ENCODE measurements around the gene WSB2.
"Not testable (repeated sequence)": the region's sequence is repeated elsewhere in the genome, so short reads cannot be mapped to it uniquely, and the experiment has no call there.

WSB2 gene

DNA sequence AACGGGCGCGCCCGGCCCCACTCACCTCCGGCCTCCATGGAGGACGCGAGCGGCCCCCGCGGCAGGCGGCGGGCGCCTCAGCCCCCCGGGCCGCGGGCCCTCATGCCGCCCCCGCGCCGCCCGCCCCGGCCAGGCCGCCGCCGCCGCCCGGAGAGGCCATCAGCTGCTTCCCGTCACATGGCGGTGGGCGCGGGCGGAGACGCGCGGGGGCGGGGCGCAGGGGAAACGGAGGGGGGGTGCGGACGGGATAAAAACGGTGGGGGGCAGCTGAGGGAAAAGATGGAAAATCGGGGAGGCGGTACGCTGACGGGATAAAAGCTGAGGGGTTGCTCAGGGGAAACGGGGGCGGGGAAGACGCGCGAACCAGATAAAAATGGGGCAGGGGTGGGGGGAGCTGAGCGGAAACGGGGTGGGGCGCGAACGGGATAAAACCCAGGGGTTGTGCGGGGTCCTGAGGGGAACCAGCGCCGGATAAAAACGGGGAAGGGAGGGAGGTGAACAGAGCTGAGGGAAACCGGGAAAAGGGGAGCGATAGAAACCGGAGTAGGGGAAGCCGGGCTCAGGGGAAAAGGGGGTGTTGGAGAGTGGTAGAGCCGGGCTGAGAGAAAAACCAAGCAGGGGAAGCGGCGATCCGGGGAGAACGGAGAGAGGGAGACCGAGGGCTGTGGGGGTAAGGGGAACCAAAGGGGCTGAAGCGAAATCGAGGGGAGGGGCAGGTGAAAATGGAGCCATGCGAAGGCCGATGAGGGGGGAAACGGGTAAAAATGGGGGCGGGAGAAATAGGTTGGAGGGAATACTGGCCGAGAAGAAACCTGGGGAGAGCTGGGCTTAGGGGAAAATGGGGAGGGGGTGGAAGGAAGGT lies at the start of gene WSB2:
Gene WSB2, minus strand, starts transcription at position 169 of the 862 bp plus-strand sequence. Its CDS starts 131 bp downstream, at position 38.
- DNase-seq (ENCODE audit: low spot score): peak; percentile 37

- no peak for DNase-seq (ENCODE audit: low spot score)
Measured at GRCh38 chr12:118109088-118109487, 48.1 kb upstream of the WSB2 start.

- no peak for DNase-seq (ENCODE audit: low spot score)
Measured at GRCh38 chr12:118107694-118108093, 46.7 kb upstream of the WSB2 start.

DNA sequence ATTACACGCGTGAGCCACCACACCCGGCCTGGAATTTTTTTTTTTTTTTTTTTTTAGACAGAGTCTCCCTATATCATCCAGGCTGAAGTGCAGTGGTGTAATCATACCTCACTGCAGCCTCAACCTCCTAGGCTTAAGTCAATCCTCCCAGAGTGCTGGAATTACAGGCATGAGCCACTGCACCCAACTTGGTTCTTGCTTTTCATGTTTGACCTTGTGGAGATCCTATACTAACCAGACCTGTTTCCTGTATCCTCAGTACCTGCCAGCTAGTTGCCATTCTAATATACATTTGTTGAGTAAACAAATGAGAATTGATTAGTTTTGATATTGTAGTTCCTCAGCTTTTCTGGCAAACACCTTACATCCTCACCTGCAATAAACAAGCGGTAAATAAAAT lies 46.0 kb upstream of the WSB2 start:
- no peak for DNase-seq (ENCODE audit: low spot score)

DNA sequence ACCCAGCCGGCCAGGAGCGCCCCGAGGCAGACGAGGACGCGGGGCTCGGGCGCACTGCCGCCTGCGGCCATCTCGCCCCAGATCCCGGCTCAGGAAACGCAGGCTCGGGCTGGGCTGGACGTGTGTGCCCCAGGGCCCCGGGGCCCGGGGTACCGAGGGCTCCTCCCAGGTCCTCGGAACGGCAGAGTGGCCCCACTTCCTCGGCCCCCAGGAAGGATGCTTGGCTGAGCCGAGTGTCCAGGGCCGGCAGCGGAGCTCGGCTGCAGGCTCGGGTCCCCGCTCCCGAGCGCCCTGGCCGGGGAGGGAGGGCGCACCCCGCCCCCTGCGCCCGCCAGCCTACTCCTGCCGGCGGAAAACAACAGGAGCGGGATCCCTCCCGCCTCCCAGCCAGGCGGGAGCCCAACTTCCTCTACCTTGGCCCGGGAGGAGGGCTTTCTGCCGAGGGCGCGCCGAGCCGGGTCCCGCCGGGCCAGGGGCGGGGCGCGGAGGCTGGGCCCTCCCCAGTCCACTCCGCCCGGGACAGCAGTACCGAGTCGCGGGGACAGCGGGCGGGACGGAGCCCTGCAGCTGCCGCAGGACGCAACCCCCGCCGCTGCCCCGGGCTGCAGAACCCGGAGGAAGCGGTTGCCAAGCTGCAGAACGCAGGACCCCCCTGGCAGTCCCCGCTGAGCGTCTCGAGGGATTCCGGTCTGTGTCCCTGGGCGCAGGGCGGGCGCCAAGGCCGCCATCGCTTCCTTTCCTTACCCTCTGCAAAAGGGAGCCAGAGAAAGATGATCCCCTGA lies 42.8 kb upstream of the WSB2 start, which contains the start of gene VSIG10:
Gene VSIG10, minus strand, starts transcription at position 411 of the 782 bp plus-strand sequence. Its CDS starts 340 bp downstream, at position 71.
- DNase-seq (ENCODE audit: low spot score): peak; percentile 74

DNA sequence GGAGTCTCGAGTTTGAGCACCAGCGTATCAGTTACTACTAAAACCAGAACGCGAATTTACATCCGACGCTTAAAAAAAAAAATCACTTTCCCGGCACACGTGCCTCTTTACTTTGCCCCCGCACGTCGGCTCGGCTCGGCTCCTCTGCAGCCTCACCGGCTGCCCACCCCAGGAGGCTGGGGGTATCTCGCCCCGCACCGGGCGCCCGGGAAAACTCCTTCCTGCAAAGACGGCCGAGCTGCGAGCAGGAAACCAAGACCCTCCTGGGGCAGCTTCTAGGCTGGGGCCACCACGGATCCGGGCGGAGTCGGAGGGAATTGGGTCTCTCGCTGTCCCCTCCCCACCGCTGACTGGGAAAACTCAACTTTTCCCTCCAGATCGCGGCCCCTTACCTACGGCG lies 42.2 kb upstream of the WSB2 start:
- DNase-seq (ENCODE audit: low spot score): no peak

DNA sequence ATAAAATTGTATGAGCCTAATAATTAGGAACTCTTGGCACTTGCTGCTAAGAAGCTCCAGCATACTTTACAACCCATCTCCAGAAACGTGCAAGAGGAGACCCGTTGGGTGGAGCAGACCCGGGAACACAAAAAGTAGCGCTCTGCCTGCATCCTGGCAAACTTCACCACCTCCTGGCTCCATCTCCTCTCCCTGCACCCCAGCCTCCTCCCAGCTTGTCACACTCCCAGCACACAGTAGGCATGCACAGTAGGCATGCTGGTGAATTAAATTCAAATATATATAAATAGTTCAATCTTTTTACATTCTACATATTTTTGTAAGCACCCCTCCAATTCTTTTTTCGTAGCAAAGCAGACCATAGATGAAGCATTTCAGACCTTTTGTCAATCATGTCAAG lies 41.6 kb upstream of the WSB2 start:
- DNase-seq (ENCODE audit: low spot score): no peak

- DNase-seq (ENCODE audit: low spot score): no peak
Measured at GRCh38 chr12:118102070-118102469, 41.1 kb upstream of the WSB2 start.

- no peak for DNase-seq (ENCODE audit: low spot score)
Measured at GRCh38 chr12:118101051-118101450, 40.1 kb upstream of the WSB2 start.

DNA sequence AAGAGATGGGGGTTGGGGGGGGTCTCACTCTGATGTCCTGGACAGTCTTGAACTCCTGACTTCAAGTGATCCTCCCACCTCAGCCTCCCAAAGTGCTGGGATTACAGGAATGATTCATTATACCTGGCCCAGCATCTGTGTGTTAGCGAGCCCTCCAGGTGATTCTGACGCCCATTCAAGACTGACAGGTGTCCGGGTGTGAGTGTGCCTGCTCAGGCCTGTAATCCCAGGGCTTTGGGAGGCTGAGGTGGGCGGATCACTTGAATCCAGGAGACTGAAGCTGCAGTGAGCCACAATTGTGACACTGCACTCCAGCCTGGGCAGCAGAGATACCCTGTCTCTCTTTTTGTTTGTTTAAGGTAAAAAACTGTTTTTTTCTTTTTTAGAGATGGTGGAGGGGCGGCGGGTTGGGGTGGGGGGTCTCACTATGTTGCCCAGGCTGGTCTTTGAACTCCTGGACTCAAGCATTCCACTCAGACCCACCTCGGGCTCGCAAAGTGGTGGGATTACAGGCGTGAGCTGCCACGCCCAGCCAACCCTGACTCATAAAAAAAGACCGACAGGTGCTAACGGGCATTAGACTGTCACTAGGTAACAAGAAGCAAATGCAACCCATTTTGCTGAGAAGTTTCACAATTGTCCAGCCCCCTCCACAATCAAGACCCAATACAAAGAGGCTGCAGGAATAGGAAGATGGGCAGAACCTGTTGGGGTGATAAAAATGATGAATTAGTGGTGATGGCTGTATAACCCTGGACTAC lies 38.1 kb upstream of the WSB2 start:
- DNase-seq (ENCODE audit: low spot score): no peak

GRCh38 chr12:118098401-118098800 lies 37.4 kb upstream of the WSB2 start:
- no peak for DNase-seq (ENCODE audit: low spot score)

GRCh38 chr12:118094039-118094438 lies 33.1 kb upstream of the WSB2 start:
- no peak for DNase-seq (ENCODE audit: low spot score)

DNA sequence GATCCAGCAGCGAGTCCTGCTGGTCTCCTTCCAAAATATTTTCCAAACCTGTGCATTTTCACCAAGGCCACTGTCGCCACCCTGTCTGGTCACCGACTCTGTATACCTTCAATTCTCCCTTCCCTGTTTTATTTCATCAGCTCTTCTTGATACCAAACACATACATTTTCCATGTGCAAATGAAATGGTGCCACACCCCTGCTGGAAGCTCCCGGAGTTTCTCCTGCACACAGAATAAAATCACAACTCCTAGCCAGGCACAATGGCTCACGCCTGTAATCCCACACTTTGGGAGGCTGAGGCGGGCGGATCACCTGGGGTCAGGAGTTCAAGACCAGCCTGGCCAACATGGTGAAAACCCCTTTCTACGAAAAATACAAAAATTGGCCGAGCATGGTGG lies 28.8 kb upstream of the WSB2 start:
- no peak for DNase-seq (ENCODE audit: low spot score)

GRCh38 chr12:118082161-118082560 lies 21.2 kb upstream of the WSB2 start:
- DNase-seq (ENCODE audit: low spot score): no peak

DNA sequence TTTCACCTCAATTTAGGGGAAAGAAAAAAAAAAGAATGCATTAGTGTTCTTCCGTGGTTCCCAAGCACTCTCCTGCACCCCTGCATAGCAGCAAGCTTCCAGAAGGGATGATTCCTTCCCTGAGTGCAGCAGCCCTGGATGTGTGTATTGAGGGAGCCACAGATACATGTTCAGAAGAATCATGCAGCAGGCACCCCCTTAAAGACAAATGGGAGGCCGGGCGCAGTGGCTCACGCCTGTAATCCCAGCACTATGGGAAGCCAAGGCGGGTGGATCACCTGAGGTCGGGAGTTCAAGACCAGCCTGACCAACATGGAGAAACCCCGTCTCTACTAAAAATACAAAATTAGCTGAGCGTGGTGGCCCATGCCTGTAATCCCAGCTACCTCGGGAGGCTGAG lies 20.5 kb upstream of the WSB2 start:
- not testable (repeated sequence) for DNase-seq (ENCODE audit: low spot score)

GRCh38 chr12:118073768-118074167 lies 12.8 kb upstream of the WSB2 start:
- DNase-seq (ENCODE audit: low spot score): no peak

DNA sequence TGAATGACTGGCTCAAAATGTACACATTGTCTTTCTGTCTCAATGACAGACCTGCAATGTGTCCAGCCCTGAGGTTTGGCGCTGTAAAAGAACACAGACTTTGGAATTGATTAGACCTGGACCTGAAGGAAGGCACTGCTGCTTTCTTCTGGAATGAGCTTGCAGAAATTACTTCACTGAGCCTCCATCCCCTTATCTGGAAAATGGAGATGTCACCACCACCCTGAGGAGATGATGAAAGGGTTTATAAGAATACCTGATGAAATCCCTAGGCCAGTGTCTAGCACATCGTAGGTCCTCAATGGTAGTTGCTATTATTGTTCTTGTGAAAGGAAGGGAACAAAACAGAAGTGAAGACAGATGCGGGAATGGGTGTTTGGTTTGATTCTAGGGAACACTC lies 9.7 kb upstream of the WSB2 start:
- DNase-seq (ENCODE audit: low spot score): no peak

DNA sequence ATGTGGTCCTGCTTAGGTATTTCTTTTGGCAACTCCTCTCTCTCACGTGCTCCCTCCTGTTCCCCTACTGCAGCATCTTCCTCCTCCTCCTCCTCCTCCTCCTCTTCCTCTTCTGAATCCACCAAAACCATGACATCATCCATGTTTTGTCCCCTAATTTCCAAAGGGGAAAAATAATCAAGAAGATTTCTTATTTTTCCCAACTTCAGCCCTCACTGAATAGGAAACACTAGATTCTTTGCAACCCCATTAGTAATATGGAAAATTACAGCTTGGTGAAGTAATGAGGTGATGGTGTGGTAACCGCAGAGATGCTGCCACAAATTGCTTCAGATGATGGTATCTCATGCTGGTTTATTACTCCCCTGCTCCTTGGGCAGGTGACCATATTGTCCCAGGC lies 7.5 kb upstream of the WSB2 start:
- DNase-seq (ENCODE audit: low spot score): no peak

GRCh38 chr12:118065380-118065779 lies 4.4 kb upstream of the WSB2 start:
- no peak for DNase-seq (ENCODE audit: low spot score)

- DNase-seq (ENCODE audit: low spot score): no peak
Measured at GRCh38 chr12:118064608-118065007, 3.6 kb upstream of the WSB2 start.

GRCh38 chr12:118063576-118064391 lies 2.8 kb upstream of the WSB2 start:
- no peak for DNase-seq (ENCODE audit: low spot score)

Data from kidney capillary endothelial cell (primary cell).